HPDE6-E6E7 (cell line): ENCODE results near the gene HOXB7.

Source experiments
- DNase-seq: peaks from one replicate; pipeline ENCODE4 v3.0.0; 2011; ENCODE audit warnings: missing footprints; ENCODE audit errors: extremely low spot score

HOXB7 gene

GRCh38 chr17:48623583-48623982, 12.8 kb upstream of the HOXB7 start:
- no peak for DNase-seq

DNA sequence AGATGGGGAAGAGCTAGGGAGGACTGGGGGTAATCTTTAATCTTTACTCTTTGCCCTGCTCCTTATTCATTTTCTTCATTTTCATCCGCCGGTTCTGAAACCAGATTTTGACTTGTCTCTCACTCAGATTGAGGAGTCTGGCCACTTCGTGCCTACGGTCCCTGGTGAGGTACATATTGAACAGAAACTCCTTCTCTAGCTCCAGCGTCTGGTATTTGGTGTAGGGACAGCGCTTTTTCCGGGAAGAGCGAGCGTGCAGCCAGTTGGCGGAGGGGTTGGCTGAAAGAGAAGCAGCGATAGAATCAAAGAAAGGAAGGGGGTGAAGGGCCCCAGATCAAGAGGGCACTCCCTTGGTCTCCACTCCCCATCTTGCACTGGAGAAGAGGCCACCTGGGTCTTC, 12.0 kb upstream of the HOXB7 start:
- no peak for DNase-seq

GRCh38 chr17:48621410-48622392, 10.9 kb upstream of the HOXB7 start:
- DNase-seq, result no peak

DNA sequence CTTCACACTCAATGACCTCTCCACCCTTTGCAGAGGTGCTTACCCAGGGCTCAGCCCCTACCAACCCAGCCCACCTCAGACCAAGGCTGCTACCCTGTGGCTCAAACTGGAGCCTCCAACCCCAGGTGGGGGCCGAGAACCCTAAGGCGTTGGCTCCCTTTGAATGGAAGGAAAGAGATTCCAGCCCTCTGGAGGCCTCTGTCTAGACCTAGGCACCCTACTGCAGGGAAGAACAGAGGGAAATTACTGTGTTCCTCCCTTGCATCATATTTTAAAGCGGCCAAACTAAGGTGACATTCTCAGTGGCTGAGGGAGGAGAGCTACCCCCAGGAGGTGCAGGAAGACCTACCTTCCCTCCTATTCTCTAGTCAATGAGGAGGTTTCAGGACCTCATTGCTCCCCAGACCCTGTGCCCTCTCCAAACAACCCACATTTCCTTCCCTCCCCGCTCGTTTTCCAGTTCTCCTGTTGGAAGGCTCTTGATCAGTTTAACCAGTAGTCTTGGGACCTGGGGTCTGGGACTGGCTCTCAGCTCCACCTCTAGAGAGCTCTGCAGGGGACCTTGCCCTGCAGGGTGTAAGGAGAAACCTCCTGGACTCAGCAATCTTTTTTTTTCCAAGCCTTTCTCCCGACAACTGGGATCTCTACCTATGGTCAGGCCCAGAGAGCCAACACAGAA, 9.8 kb upstream of the HOXB7 start:
- DNase-seq, result no peak

- no peak for DNase-seq
Observed at GRCh38 chr17:48619826-48620449, 9.1 kb upstream of the HOXB7 start.

GRCh38 chr17:48618256-48618896, 7.6 kb upstream of the HOXB7 start:
- peak; percentile 92 for DNase-seq

DNA sequence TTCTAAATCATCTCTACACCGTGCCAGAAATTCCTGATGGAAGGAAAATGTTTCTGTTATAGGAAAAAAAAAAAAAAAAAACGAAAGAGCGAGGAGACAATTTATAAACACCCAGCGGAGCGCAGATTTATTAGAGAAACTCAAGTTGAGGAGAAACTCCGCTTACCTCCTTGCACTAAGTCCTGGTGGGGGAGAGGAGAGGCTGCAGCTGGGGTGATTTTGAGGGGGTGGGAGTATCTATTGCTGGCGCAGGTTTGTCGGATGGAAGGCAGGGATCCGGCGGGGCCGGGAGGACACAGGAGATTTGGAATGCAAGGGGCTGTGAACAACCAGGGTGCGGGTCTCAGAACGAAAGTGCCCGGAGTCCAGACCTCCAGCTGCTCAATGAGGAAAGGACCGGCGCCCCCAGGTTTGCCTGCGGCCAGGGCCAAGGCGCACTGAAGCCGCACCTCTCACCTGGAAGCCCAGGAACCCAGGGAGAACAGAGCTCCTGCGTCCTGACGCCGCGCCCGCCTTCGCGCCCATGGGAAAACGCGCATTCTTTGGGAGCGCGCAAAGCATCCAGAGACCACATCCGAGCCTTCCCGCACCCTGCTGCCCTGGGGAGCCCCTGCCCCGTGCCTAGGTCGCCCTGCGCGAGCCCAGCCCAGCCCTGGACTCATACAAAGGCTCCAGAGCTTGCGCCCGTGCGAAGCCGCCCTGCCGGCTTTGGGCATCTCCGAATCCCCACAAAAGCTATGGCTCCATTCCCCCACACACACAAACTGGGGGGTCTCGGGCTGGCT, 6.8 kb upstream of the HOXB7 start:
- no peak for DNase-seq

DNA sequence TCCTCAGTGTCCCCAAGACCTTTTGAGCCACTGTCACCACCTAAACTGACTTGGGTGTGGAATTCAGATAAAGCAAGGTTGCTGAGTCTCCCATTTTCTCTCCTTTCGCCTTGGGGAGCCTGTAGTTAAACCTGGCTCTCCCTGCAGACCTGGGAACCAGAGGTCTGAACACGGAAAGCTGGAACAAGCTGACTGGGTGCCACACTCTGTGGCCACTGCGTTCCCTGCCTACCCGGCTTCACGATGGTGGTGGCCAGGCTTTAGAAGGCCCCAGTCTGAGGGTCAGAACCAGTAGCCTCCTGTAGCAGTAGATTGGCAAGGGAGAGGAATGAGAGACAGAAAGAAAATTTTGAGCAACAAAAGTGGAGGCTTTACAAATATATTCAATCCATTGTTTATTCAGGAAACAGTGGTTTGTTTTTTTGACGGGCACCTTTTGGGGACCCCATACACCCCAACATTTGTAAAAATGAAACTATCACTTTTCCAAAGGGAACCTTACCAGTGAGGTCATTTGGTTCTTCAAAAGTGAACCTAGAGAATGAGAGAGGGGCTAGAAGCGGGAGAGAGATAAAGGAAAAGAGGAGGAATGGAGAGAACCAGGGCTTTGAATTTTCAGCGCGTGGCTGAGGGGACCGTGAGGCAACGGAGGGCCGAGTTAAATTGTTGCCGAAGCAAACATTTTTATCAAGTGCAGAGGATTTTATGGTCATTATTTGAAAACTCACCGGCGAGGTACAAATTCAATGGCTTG, 6.1 kb upstream of the HOXB7 start:
- no peak for DNase-seq

GRCh38 chr17:48615963-48616716, 5.3 kb upstream of the HOXB7 start:
- DNase-seq, result no peak

DNA sequence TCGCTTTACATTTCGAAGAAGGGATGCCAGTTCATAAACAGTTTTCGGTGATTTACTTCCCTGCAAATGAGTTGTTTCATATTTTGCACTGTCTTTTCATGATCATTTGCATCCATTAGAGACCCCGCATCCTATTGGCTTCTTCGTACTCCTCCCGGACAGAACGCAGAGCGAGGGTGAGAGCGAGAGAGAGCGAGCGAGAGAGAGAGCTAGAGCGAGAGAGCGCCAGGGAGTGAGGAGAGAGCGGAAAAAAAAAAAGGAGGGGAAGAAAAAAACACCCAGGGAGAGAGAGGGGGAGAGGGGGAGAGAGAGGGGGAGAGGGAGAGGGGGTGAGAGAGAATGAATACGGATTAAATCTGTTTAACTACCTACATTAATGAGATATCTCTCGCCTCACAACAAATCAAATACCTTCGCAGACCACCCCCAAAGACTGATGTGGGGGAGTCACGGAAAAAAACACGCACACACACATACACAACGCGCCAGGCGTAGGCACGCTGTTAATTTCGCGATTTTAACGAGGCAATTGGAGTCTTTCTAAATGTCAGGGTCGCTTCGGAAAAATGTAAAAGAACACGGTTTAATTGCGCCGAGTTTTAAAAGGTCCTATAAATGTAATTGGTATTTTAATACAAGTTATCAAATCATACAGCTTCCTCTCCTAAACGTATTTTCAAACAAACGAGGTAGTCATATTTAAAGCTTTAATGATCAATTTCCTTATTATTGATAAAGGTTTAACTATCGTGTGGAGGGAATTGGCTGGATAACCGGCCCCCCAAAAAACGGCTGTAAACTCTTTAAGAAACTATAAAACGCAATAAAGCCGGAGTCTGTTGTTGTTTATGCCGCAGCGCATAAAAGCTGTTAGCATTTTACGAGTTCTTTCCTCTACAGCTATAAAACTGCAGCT, 4.5 kb upstream of the HOXB7 start, which contains the start of gene HOXB8:
TSS of gene HOXB8 (minus strand) at position 246 of the 916 bp plus-strand sequence. CDS start 588 bp downstream, outside the sequence.
- no peak for DNase-seq

- no peak for DNase-seq
Observed at GRCh38 chr17:48613862-48614694, 3.3 kb upstream of the HOXB7 start.

- no peak for DNase-seq
Observed at GRCh38 chr17:48612854-48613691, 2.3 kb upstream of the HOXB7 start.

DNA sequence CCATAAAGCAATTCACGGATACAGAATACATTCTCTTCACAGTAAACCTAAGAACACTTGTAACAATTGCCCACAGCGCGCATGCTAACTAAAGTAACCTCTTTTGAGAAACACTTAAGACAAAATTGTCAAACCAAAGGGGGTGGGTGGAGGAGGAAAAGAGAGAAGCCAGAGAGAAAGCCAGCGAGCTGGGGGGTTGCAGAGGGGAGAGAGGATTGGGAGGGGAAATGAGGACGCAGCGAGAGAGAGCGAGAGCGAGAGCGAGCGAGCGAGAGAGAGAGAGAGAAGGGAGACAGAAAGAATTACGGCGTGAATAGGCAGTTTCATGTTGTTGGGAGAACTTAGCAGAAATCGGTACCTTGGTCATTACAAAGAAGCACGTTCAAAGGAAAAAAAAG, 1.6 kb upstream of the HOXB7 start:
- no peak for DNase-seq

DNA sequence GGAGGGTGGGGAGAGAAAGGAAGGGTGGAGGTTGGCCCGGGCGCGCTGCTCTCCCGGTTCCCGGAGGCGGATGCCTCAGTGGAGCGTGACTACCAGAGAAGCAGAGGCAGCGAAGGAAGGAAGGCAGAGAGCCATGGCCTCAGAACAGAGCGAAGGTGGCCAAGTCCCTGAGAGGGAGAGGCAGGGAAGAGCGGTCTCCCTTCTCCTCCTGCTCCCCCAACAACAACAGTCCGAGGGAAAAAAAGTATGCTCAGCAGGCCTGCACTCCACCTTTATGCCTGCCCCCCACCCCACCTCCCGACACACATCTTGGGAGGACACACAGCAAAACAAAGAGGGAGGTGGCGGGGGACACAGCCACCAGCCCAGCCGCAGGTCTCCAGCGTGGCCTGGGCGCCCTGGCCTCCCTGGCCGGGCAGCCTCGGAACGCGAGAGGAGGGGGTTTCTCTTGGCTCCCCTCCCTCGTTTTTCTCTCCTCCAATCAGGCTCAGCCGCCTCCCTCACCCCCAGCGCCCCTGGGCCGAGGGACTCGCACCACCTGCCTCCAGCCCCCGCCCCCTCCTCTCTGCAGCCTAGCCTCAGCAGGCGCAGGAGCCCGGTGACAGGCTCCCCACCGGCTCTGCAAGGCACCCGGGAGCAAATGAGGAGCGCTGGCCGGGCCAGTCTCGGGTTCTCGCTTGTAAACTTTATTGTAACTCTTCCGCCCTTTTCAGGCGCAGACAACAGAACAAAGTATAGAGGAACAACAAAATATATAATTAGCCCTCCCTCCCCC, 1.1 kb upstream of the HOXB7 start:
- no peak for DNase-seq

DNA sequence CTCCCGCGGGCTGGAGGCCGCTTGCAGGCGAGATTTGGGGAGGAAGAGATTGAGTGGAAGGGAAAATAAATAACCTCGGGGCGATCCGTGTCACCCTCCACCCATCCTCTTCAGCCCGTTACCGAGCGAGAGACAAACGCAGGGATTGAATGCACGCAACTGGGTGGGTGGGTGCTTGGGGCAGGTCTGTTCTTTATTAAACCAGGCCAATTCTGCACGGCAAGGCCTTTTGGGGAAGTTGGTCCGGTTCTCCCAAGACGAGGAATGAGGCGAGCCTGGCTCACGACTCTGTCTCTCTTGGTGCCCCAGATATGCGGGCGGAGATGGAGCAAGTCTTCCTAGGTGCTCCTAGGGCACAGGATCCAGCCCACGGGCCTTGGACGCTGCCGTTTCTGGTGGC, 396 bp upstream of the HOXB7 start:
- no peak for DNase-seq

DNA sequence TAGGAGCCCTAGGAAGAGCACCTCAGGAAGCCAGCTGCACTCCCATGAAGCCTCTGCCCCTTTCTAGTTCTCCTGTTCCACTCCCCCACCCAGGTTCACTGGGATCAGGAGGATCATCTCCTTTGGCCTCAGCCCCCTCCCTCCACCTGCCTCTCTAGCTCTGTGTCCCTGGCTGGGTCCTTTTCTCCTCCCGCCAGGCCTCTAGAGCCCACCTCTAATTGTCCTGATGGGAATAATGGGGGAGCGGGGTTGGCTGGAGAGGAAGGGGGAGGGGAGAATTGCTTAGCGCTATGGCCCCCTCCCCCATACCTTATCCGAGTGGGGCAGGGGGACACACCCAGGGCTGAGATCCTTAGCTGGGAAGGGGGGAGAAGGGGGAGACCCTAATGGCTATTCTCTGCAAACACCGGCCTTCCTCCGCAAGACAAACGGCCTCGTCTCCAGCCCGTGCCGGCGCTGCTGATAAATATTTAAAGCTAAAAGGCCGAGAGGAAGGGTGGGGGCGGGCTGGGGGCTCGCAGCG, 997 bp downstream of the HOXB7 start:
- DNase-seq, result no peak
